B cell (primary cell): ENCODE measurements around the gene VPS11. TPM values are rescaled to one million over a fixed set of nuclear protein-coding genes. Genes with fewer than 3 reads are reported as not detected.

Experiments used
- ATAC-seq: fragments of 200-7000 bp; cut with Tn5 transposase; one replicate; pipeline ENCODE4 v1.10.0; 2021; ENCODE audit warnings: low read depth, mild to moderate bottlenecking, moderate number of reproducible peaks, moderate library complexity
- CTCF ChIA-PET: fragments of 350-600 bp; sonication (Branson Sonifier 250); formaldehyde crosslinking; loops from one replicate; lab custom pipeline; 2021; ENCODE audit warnings: antibody characterized with exemption, inconsistent platforms; lab: Charles Lee
- POLR2A ChIA-PET: fragments of 350-600 bp; sonication (Branson Sonifier 250); formaldehyde crosslinking; loops from one replicate; lab custom pipeline; 2021; ENCODE audit warnings: antibody characterized with exemption; lab: Charles Lee
- DNase-seq: peaks from one replicate; pipeline ENCODE4 v3.0.0; 2013
- H2AFZ ChIP-seq: 2 replicates; pipeline ENCODE4 v1.6.1; 2012; ENCODE audit warnings: mild to moderate bottlenecking, low read depth, low read length; ENCODE audit not compliant: insufficient read depth, poor library complexity, severe bottlenecking
- H3K27ac ChIP-seq, 2 donors: 1 replicate in 1 of 2; 2 replicates in 1 of 2; pipeline ENCODE4 v1.5.1; 2012 to 2013; ENCODE audit warnings: low read length in 2 of 2, mild to moderate bottlenecking in 2 of 2, moderate library complexity in 1 of 2
- H3K27me3 ChIP-seq, 4 experiments: fragments of 200-600 bp in 1 of 4; sonication (generic) in 1 of 4; replicated peaks in 1 of 4; 1 replicate in 2 of 4; 2 replicates in 2 of 4; pipeline versions ENCODE4 v1.6.1 to v1.7.0; 2013 to 2016; ENCODE audit warnings: low read length in 3 of 4, mild to moderate bottlenecking in 2 of 4, mixed read lengths in 1 of 4, moderate library complexity in 1 of 4; ENCODE audit not compliant: insufficient read depth in 4 of 4, control insufficient read depth in 3 of 4; ENCODE audit errors: control extremely low read depth in 1 of 4
- H3K36me3 ChIP-seq, 2 experiments: replicated peaks in 1 of 2; 1 replicate in 1 of 2; 2 replicates in 1 of 2; pipeline versions ENCODE4 v1.6.1 to v1.7.1; 2013; ENCODE audit warnings: low read length in 1 of 2; ENCODE audit not compliant: insufficient read depth in 2 of 2, control insufficient read depth in 1 of 2; ENCODE audit errors: control extremely low read depth in 1 of 2, extremely low read depth in 1 of 2
- H3K4me1 ChIP-seq, 2 donors: fragments of 200-600 bp in 1 of 2; sonication (generic) in 1 of 2; 1 replicate in 1 of 2; 2 replicates in 1 of 2; pipeline versions ENCODE4 v1.5.1 to v1.6.1; 2013 to 2017; ENCODE audit warnings: low read length in 2 of 2; ENCODE audit not compliant: control insufficient read depth in 2 of 2, insufficient read depth in 2 of 2
- H3K4me2 ChIP-seq: replicated peaks from 2 replicates; pipeline ENCODE3; 2012; ENCODE audit warnings: mild to moderate bottlenecking, low read depth, low read length; ENCODE audit not compliant: poor library complexity, severe bottlenecking
- H3K4me3 ChIP-seq, 5 experiments: fragments of 200-600 bp in 1 of 5; sonication (generic) in 1 of 5; 1 replicate in 3 of 5; 2 replicates in 2 of 5; pipeline versions ENCODE4 v1.5.1 to v1.7.0; 2011 to 2016; ENCODE audit warnings: low read length in 4 of 5, mild to moderate bottlenecking in 4 of 5, low read depth in 2 of 5, control low read depth in 1 of 5, moderate library complexity in 1 of 5; ENCODE audit not compliant: insufficient read depth in 1 of 5; ENCODE audit errors: control extremely low read depth in 1 of 5, extremely low read depth in 1 of 5
- H3K79me2 ChIP-seq: fragments of 200-600 bp; sonication (generic); one replicate; pipeline ENCODE4 v1.6.0; 2016; ENCODE audit warnings: low read length; ENCODE audit not compliant: control insufficient read depth, insufficient read depth
- H3K9ac ChIP-seq: fragments of 200-600 bp; sonication (generic); 2 replicates; pipeline ENCODE4 v1.6.1; 2017; ENCODE audit warnings: mild to moderate bottlenecking, low read length, moderate library complexity
- H3K9me3 ChIP-seq, 3 donors: one replicate each; pipeline versions ENCODE4 v1.6.1 to v1.7.1; 2013; ENCODE audit warnings: low read length in 2 of 3; ENCODE audit not compliant: control insufficient read depth in 2 of 3, insufficient read depth in 1 of 3; ENCODE audit errors: control extremely low read depth in 1 of 3
- H4K20me1 ChIP-seq: 2 replicates; pipeline ENCODE4 v1.6.0; 2012; ENCODE audit warnings: mild to moderate bottlenecking, low read length; ENCODE audit not compliant: insufficient read depth, control insufficient read depth, poor library complexity, severe bottlenecking
- H3K27ac Mint-ChIP-seq: one replicate; pipeline ENCODE4 v1.8.0; 2021; ENCODE audit warnings: mixed read lengths
- H3K27me3 Mint-ChIP-seq: one replicate; pipeline ENCODE4 v1.8.0; 2021; ENCODE audit warnings: mixed read lengths
- H3K4me1 Mint-ChIP-seq: one replicate; pipeline ENCODE4 v1.8.0; 2021; ENCODE audit warnings: mixed read lengths
- H3K4me3 Mint-ChIP-seq: one replicate; pipeline ENCODE4 v1.8.0; 2021; ENCODE audit warnings: mixed read lengths
- H3K9me3 Mint-ChIP-seq: one replicate; pipeline ENCODE4 v1.8.0; 2022; ENCODE audit warnings: mixed read lengths; ENCODE audit not compliant: insufficient read depth
- EZH2 ChIP-seq: IDR thresholded peaks from 2 replicates; pipeline ENCODE4 v1.6.1; 2012; ENCODE audit warnings: borderline replicate concordance, low read depth, mild to moderate bottlenecking, moderate library complexity, low read length; ENCODE audit not compliant: insufficient read depth, poor library complexity, severe bottlenecking
- WGBS: methylation state at CpG from one replicate; pipeline ENCODE4 v1.1.5; 2013; ENCODE audit warnings: missing lambda C conversion rate; ENCODE audit not compliant: insufficient coverage; 5-methylcytosine and 5-hydroxymethylcytosine counted together
- intact Hi-C: fragments of 100-400 bp; cut with micrococcal nuclease; formaldehyde crosslinking; loops from one replicate; pipeline ENCODE4 v1.10.0; 2022
- polyA plus RNA-seq: library from polyadenylated mRNA; depleted of rRNA; stranded (reverse); fragments of >200 nt; gene quantifications from 2 replicates; pipeline ENCODE4 v1.2.3, GENCODE V29; 2012
- total RNA-seq, 2 donors: library from RNA; stranded (reverse); fragments of 120-200 nt in 1 of 2; gene quantifications; 1 replicate in 1 of 2; 2 replicates in 1 of 2; pipeline versions ENCODE4 v1.2.3 to v1.2.4, GENCODE V29; 2013 to 2022
- TF ChIP-seq, protein P1 (sequence below): fragments of 200-600 bp; IDR thresholded peaks from one replicate; pipeline ENCODE4 v1.8.0; 2022; ENCODE audit warnings: antibody characterized with exemption, mild to moderate bottlenecking

The VPS11 gene
- total and polyA plus RNA-seq, 2 donors (not counting 1 experiment from before 2014, with no cell fraction given): 35.7 to 64.7 TPM

DNA sequence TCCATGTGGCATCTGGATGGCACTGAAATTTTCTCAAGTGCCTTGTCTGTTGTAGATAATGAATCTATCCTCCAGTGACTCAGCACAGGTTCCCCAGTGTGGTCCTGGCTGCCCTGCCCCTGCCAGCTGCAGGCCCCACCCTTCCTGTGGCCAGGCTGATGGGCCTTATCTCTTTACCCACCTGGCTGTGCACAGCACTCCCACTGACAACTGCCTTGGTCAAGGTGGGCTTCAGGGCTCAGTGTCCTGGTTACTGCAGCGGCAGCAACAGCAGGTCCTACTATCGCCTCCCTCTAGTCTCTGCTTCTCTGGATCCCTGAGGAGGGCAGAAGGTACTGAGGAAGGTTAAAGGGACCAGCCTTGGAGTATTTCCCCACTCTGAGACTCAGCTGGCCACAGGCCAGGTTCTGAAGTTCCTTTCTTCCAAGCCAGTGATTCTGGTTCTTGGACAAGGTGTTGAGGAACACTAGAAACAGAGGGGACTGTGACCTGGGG, 20.2 kb downstream of the VPS11 start:
- Mint-ChIP-seq H3K9me3 (no peaks in the 10 kb centered on the region), H3K4me3 (no peak overlapping the region), H3K27me3 (no peaks in the 10 kb centered on the region), H3K4me1 (peaks cover 27% of the 10 kb centered on the region), H3K27ac (no peak overlapping the region)
- TF ChIP-seq, protein P1, sequence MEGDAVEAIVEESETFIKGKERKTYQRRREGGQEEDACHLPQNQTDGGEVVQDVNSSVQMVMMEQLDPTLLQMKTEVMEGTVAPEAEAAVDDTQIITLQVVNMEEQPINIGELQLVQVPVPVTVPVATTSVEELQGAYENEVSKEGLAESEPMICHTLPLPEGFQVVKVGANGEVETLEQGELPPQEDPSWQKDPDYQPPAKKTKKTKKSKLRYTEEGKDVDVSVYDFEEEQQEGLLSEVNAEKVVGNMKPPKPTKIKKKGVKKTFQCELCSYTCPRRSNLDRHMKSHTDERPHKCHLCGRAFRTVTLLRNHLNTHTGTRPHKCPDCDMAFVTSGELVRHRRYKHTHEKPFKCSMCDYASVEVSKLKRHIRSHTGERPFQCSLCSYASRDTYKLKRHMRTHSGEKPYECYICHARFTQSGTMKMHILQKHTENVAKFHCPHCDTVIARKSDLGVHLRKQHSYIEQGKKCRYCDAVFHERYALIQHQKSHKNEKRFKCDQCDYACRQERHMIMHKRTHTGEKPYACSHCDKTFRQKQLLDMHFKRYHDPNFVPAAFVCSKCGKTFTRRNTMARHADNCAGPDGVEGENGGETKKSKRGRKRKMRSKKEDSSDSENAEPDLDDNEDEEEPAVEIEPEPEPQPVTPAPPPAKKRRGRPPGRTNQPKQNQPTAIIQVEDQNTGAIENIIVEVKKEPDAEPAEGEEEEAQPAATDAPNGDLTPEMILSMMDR: no peak
- TF ChIP-seq EZH2: no peak
- ChIA-PET CTCF (no interaction called here), POLR2A (interaction anchor here (0.9 to 1.1 kb wide), 2 partner anchors 20 to 34 kb away, joined by 8 to 9 read pairs; partner anchors contain the start of genes HINFP and VPS11)
- Histone ChIP-seq H3K79me2 (peaks cover 35% of the 10 kb centered on the region), H3K27ac (no peak overlapping the region), H2AFZ (no peak overlapping the region), H3K9me3 (no peaks in the 10 kb centered on the region), H3K9ac (no peak overlapping the region), H3K4me3 (no peak overlapping the region), H3K36me3 (peaks cover 0 to 3% of the 10 kb centered on the region in 2 experiments), H3K4me2 (no peak overlapping the region), H3K4me1 (peaks cover 12 to 27% of the 10 kb centered on the region in 2 donors), H4K20me1 (no peaks in the 10 kb centered on the region), H3K27me3 (no peaks in the 10 kb centered on the region)
- WGBS: 73% methylated on average over 2 of the region's 2 CpGs
- no peak for ATAC-seq
- DNase-seq: no peak
- intact Hi-C loops: no loop called here

DNA sequence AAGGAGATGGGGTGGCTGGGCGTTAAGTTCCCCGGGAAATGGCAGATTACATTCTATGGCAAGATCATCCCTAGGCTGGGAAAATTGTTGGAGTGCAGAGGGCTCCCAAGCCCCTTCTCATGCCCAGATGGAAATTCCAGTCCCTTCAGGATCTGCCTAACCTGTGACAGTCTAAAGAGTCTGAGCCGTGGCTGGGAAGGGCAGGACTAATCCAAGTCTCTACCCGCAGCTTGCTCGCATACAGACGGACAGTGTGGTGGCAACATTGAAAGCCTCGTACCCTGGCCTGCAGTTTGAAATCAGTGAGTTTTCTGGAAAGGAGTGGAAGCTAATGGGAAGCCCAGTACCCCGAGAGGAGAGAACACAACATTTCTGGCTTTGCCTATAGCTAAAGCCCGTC, 20.8 kb downstream of the VPS11 start:
- peaks cover 41% of the 10 kb centered on the region for H3K79me2 ChIP-seq
- POLR2A ChIA-PET: interaction anchor here (0.9 kb wide), 1 partner anchor 20 kb away, joined by 8 read pairs; the partner anchor contains the start of gene VPS11
- no peak overlapping the region for H3K27ac Mint-ChIP-seq

More for the DNA sequence above, 20.8 kb downstream of the VPS11 start:
- no peak for TF ChIP-seq EZH2
- TF ChIP-seq, protein P1: no peak
- no peak overlapping the region for H3K4me3 ChIP-seq
- Mint-ChIP-seq H3K4me1 (peaks cover 30% of the 10 kb centered on the region), H3K4me3 (no peak overlapping the region), H3K9me3 (no peaks in the 10 kb centered on the region), H3K27me3 (no peaks in the 10 kb centered on the region)
- peaks cover 16 to 33% of the 10 kb centered on the region in 2 donors for H3K4me1 ChIP-seq
- no peak overlapping the region for H2AFZ ChIP-seq
- H3K27ac ChIP-seq: no peak overlapping the region
- H3K4me2 ChIP-seq: no peak overlapping the region
- no peaks in the 10 kb centered on the region for H3K9me3 ChIP-seq
- DNase-seq (no peak), ATAC-seq (no peak)
- H3K36me3 ChIP-seq: peaks cover 0 to 3% of the 10 kb centered on the region in 2 experiments
- WGBS: over 99% methylated on average over 9 of the region's 9 CpGs
- intact Hi-C loops: no loop called here
- H4K20me1 ChIP-seq: no peaks in the 10 kb centered on the region
- H3K27me3 ChIP-seq: no peaks in the 10 kb centered on the region
- no peak overlapping the region for H3K9ac ChIP-seq
- CTCF ChIA-PET: no interaction called here
